MM.1S (cell line): Measurements from ENCODE around the gene PSME3IP1.

Experiments used
- EZH2 ChIP-seq: fragments of 300-600 bp; sonication (generic); optimal IDR thresholded peaks from 2 replicates; pipeline ENCODE3; 2017; ENCODE audit warnings: low read depth, mild to moderate bottlenecking, antibody characterized with exemption, low read length, mixed read lengths
- TF ChIP-seq, protein P1 (sequence below): fragments of 300-600 bp; sonication (generic); IDR thresholded peaks from 2 replicates; pipeline ENCODE4 v1.5.1; 2016; ENCODE audit warnings: antibody characterized with exemption, low read length, mixed read lengths

GRCh38 chr16:57149391-57149790 is 36.4 kb downstream of the PSME3IP1 start:
- TF ChIP-seq, protein P1, sequence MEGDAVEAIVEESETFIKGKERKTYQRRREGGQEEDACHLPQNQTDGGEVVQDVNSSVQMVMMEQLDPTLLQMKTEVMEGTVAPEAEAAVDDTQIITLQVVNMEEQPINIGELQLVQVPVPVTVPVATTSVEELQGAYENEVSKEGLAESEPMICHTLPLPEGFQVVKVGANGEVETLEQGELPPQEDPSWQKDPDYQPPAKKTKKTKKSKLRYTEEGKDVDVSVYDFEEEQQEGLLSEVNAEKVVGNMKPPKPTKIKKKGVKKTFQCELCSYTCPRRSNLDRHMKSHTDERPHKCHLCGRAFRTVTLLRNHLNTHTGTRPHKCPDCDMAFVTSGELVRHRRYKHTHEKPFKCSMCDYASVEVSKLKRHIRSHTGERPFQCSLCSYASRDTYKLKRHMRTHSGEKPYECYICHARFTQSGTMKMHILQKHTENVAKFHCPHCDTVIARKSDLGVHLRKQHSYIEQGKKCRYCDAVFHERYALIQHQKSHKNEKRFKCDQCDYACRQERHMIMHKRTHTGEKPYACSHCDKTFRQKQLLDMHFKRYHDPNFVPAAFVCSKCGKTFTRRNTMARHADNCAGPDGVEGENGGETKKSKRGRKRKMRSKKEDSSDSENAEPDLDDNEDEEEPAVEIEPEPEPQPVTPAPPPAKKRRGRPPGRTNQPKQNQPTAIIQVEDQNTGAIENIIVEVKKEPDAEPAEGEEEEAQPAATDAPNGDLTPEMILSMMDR, result no peak
- TF ChIP-seq EZH2, result no peak
